NCI-H2196 (cell line): ENCODE results near the gene DROSHA.

Source experiments
- DNase-seq: peaks from one replicate; lab custom pipeline; 2025; ENCODE audit not compliant: unreplicated experiment; lab: John Stamatoyannopoulos, UW

Gene DROSHA

GRCh38 chr5:31469466-31469865 lies 62.4 kb downstream of the DROSHA start:
- no peak for DNase-seq

DNA sequence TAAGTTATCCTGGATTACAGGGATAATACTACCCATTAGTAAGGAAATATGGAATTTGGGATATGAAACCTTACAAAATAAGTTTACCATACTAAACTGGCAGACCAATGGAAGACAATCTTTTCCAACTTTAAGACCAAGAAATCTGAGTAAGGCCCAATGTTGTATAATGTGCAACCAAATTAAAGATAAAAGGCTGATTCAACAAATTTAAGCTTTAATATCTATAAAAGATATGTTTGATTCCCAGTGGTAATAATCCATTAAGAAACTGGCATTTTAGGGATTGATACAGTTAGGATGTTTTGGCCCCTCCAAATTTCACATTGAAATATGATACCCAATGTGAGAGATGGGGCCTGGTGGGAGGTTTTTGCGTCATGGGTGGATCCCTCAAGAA lies 66.6 kb downstream of the DROSHA start:
- no peak for DNase-seq

DNA sequence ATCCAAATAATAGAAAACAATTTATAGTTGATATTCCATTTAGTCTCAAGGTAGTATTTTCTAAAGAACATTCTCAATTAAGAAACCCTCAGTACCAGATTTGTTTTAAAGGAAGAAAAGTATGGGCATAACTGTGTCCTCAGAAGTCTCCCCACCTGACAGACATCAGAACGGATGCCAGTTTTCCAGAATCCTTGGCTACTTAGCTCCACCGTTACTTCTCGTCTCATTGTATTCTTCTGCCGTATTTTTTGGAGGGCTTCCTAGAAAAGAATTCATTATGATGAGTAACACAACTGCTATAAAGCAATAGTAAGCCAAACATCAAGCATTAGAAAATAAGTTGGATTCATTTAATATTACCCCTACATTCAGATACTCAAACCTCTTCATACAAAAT lies 67.8 kb downstream of the DROSHA start:
- DNase-seq = no peak

DNA sequence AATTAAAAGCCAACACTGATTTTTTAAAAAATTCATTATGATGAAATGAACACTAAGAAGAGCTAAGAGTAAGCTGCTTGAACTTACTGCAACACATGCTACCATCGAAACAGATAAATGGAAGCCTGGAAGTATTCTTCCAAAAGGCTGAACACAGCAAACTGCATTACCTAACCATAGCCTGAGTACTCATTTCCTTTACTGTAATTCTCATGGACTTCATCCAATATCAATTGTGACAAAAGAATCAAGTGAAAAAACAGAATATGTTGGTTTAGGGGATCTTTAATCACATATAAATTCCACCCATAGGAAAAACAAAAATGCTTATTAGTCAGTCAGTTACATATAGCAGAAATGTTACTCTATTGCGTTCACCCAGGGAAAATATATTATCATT lies 68.5 kb downstream of the DROSHA start:
- DNase-seq = no peak

DNA sequence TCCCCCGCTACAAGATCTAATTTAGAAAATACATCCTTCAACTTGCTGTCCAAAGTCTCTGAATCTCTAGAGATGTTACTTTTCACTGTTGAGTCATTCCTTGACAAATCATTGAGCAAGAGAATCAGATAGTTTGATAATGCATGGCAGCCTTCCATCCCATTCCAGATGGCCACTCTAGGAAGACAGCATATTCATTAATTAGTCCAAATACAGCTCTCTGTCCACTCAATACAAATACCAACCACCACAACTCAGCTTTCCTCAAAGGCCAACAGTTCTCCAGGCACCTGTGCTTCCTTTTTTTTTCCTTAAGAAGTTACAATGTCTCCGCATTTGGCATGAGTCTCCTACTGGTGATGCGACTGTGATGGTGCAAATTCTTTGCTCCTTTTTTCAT lies 72.3 kb downstream of the DROSHA start:
- no peak for DNase-seq

- DNase-seq = no peak
These were observed 76.7 kb downstream of the DROSHA start for GRCh38 chr5:31455172-31455571.

DNA sequence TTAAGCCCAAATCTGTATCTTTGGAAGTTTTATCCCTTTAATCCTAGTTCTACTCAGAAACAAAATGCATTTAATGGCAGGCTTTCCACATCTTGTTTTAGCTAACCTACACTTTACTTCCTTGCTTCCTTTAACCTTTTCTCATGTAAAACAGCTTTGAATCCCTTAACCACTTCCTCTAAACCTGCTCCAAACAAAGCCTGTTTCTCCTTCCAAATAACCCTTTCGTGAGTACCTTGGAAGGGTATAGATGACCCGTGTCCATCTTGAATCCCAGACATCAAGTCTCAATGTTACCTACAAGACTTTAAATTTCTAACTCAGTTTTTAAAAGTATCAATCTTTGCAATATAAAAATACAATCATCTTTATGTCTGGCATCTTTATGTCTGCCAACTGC lies 78.4 kb downstream of the DROSHA start:
- DNase-seq = no peak

GRCh38 chr5:31452314-31452713 lies 79.6 kb downstream of the DROSHA start:
- no peak for DNase-seq

- no peak for DNase-seq
These were observed 81.9 kb downstream of the DROSHA start for GRCh38 chr5:31449962-31450361.

- no peak for DNase-seq
These were observed 82.7 kb downstream of the DROSHA start for GRCh38 chr5:31449174-31449573.

DNA sequence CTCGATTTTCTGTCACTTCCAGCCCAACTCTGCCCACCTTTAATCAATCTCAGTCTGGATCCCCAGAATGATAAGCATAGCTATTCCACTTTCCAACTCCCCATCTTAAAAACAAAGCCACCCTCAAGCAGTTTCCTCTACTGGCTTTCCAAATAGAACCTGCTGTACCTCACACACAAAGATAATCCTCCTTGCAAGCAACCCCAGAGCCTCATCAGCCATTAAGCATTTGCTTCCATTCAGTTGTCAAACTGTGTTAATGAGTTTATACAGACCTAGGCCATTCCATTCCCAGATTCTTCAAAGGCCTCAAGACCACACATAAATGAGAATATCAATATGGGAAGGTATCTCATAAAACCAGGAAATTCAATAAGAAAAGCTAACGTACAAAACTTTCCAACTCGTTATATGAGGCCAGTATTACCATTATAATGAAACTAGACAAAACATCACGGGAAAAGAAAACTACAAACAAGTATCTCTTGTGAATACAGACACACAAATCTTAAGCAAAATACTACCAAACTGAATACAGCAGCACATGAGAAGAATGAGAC lies 86.8 kb downstream of the DROSHA start:
- DNase-seq = no peak

DNA sequence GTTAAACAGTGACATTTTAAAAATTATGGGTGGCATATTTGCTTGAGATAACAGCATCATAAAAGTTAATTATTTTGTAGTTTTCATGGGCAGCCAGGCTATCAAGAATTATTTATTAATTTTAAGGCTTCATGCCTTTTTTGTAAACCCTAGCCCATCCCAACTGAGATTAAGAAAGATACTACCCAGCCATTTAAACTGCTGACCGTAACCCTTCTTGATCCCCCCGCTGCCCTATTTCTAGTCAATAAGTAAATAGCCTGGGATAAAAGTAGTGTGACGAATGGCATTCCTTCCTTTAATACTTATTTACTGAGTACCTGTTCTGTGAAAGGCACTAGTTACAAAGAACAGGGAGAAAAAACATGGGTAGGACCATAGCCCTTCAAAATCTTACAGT lies 88.3 kb downstream of the DROSHA start:
- DNase-seq = no peak

- no peak for DNase-seq
These were observed 89.7 kb downstream of the DROSHA start for GRCh38 chr5:31442058-31442745.

GRCh38 chr5:31436851-31437250 lies 95.0 kb downstream of the DROSHA start:
- DNase-seq = no peak

DNA sequence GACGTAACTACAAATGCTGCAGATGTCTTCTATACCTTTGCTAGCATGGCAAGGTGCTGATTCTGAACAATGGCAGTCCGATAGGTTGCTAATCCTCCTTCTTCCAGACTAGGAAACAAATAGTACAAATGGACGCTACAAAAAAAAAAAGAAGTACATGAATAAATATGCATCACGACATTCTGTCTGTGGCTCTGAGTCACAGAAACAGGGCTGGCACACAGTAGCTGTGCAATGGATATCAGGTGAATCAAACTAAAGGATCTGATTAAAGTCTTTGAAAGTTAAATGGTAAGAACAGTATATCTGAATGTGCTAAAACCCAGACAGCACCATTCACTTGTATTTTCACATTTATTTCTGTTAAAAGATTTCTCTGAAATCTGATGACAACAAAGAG lies 96.2 kb downstream of the DROSHA start:
- DNase-seq = no peak

DNA sequence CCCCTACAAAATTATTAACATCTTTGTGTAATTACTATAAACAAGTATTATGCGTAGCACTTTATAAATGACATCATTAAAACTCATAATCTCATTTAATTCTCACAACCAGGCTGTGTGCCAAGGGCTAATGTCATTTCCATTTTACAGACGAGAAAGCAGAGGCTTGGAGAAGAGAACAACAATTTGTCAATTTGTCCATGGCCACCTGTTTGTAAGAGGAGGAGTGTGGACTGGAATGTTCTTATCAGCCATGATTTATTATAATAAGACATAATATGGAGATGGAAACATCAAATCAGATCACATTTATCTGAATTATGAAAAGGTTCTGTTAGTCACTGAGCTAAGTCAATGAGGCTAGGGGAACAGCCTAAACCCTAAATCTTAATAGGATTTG lies 97.0 kb downstream of the DROSHA start:
- DNase-seq = no peak

DNA sequence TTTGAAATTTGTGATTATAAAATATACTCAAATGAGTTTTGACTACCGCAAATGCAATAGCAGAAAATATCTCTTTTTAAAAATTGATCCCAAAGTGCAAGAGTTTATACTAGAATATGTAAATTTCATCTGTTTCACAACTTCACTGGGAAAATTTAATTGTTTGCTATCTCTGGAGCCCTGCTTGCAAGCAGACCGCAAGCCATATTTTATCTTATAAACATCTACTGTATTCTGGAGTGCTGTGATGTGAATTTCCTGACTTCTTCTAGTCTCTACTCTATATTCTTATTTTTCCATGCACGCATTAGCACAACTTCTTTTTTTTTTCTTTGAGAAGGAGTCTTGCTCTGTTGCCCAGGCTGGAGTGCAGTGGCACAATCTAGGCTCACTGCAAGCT lies 98.7 kb downstream of the DROSHA start:
- no peak for DNase-seq

- no peak for DNase-seq
These were observed 104.1 kb downstream of the DROSHA start for GRCh38 chr5:31427724-31428309.

GRCh38 chr5:31427013-31427723 lies 104.7 kb downstream of the DROSHA start:
- no peak for DNase-seq

GRCh38 chr5:31421806-31422586 lies 109.9 kb downstream of the DROSHA start:
- DNase-seq = no peak

DNA sequence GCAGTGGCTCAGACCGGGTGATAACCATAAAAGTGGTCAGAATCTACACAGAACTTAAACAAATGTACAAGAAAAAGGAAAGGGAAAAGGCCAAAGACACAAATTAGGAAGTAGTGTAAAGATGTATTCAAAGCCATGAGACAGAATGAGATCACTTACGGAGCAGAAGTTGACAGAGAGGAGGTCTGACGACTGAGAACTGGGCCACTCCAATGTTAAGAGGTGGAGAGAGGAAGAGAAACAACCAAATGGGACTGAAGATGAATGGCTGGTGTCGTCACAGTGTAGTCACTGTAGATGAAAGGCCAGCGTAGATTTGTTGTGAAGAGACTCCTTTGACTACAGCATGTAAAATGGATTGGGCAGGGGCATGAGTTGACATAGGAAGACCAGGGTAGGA lies 114.4 kb downstream of the DROSHA start:
- DNase-seq = no peak
